Measurements from ENCODE around the gene BCL11A.

BCL11A gene

GRCh38 chr2:60413814-60414168, 139.7 kb downstream of the BCL11A start:
- Histone ChIP-seq H3K4me3 (replicated peaks; ENCODE audit: low read depth, low read length) (no peak overlapping the region), H3K27me3 (replicated peaks; ENCODE audit: control insufficient read depth, insufficient read depth, low read length) (no peaks in the 10 kb centered on the region), H3K36me3 (ENCODE audit: control insufficient read depth, insufficient read depth, low read length) (no peaks in the 10 kb centered on the region)
- DNase-seq (ENCODE audit: extremely low read depth, insufficient read length) = peak; percentile 59
- no peak for TF ChIP-seq CTCF (IDR thresholded peaks at IDR 0.05; ENCODE audit: insufficient read depth, low read length, poor library complexity, severe bottlenecking)

- Histone ChIP-seq H3K36me3 (ENCODE audit: control insufficient read depth, insufficient read depth, low read length) (no peaks in the 10 kb centered on the region), H3K4me3 (replicated peaks; ENCODE audit: low read depth, low read length) (no peak overlapping the region), H3K27me3 (replicated peaks; ENCODE audit: control insufficient read depth, insufficient read depth, low read length) (no peaks in the 10 kb centered on the region)
- no peak for TF ChIP-seq CTCF (IDR thresholded peaks at IDR 0.05; ENCODE audit: insufficient read depth, low read length, poor library complexity, severe bottlenecking)
- DNase-seq (ENCODE audit: extremely low read depth, insufficient read length) = no peak
Observed at GRCh38 chr2:60413069-60413813, 140.2 kb downstream of the BCL11A start.

GRCh38 chr2:60412620-60413019, 140.8 kb downstream of the BCL11A start:
- DNase-seq (ENCODE audit: extremely low read depth, insufficient read length) = no peak
- Histone ChIP-seq H3K36me3 (ENCODE audit: control insufficient read depth, insufficient read depth, low read length) (no peaks in the 10 kb centered on the region), H3K4me3 (replicated peaks; ENCODE audit: low read depth, low read length) (no peak overlapping the region), H3K27me3 (replicated peaks; ENCODE audit: control insufficient read depth, insufficient read depth, low read length) (no peaks in the 10 kb centered on the region)
- no peak for TF ChIP-seq CTCF (IDR thresholded peaks at IDR 0.05; ENCODE audit: insufficient read depth, low read length, poor library complexity, severe bottlenecking)

- TF ChIP-seq CTCF (IDR thresholded peaks at IDR 0.05; ENCODE audit: insufficient read depth, low read length, poor library complexity, severe bottlenecking) = no peak
Observed at GRCh38 chr2:60412027-60412426, 141.4 kb downstream of the BCL11A start.

GRCh38 chr2:60411295-60411694, 142.2 kb downstream of the BCL11A start:
- no peak for TF ChIP-seq CTCF (IDR thresholded peaks at IDR 0.05; ENCODE audit: insufficient read depth, low read length, poor library complexity, severe bottlenecking)
- Histone ChIP-seq H3K27me3 (replicated peaks; ENCODE audit: control insufficient read depth, insufficient read depth, low read length) (no peaks in the 10 kb centered on the region), H3K36me3 (ENCODE audit: control insufficient read depth, insufficient read depth, low read length) (no peaks in the 10 kb centered on the region), H3K4me3 (replicated peaks; ENCODE audit: low read depth, low read length) (no peak overlapping the region)
- DNase-seq (ENCODE audit: extremely low read depth, insufficient read length) = no peak

More at GRCh38 chr2:60412027-60412426, 141.4 kb downstream of the BCL11A start:
- H3K27me3 ChIP-seq (replicated peaks; ENCODE audit: control insufficient read depth, insufficient read depth, low read length) = no peaks in the 10 kb centered on the region
- no peaks in the 10 kb centered on the region for H3K36me3 ChIP-seq (ENCODE audit: control insufficient read depth, insufficient read depth, low read length)
- no peak for DNase-seq (ENCODE audit: extremely low read depth, insufficient read length)
- no peak overlapping the region for H3K4me3 ChIP-seq (replicated peaks; ENCODE audit: low read depth, low read length)

Data from GM06990 (cell line).